ENCODE data around the gene CLTCL1.
A peak's percentile ranks its signal among the peaks of the same experiment; 100 is the strongest.

- TF ChIP-seq CTCF (conservative IDR thresholded peaks at IDR 0.05; ENCODE audit: low read depth in 2 of 2) (no peak), EZH2 (IDR thresholded peaks at IDR 0.05; ENCODE audit: low read depth, unreplicated experiment) (no peak), POLR2AphosphoS5 (IDR thresholded peaks at IDR 0.05; ENCODE audit: low read depth) (no peak), ZNF331 (CRISPR knock-in tag; IDR thresholded peaks at IDR 0.05; ENCODE audit: low read depth) (no peak)
- TF ChIP-seq, protein P1, sequence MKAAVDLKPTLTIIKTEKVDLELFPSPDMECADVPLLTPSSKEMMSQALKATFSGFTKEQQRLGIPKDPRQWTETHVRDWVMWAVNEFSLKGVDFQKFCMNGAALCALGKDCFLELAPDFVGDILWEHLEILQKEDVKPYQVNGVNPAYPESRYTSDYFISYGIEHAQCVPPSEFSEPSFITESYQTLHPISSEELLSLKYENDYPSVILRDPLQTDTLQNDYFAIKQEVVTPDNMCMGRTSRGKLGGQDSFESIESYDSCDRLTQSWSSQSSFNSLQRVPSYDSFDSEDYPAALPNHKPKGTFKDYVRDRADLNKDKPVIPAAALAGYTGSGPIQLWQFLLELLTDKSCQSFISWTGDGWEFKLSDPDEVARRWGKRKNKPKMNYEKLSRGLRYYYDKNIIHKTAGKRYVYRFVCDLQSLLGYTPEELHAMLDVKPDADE (IDR thresholded peaks at IDR 0.05), result no peak
- TF ChIP-seq, protein P2, sequence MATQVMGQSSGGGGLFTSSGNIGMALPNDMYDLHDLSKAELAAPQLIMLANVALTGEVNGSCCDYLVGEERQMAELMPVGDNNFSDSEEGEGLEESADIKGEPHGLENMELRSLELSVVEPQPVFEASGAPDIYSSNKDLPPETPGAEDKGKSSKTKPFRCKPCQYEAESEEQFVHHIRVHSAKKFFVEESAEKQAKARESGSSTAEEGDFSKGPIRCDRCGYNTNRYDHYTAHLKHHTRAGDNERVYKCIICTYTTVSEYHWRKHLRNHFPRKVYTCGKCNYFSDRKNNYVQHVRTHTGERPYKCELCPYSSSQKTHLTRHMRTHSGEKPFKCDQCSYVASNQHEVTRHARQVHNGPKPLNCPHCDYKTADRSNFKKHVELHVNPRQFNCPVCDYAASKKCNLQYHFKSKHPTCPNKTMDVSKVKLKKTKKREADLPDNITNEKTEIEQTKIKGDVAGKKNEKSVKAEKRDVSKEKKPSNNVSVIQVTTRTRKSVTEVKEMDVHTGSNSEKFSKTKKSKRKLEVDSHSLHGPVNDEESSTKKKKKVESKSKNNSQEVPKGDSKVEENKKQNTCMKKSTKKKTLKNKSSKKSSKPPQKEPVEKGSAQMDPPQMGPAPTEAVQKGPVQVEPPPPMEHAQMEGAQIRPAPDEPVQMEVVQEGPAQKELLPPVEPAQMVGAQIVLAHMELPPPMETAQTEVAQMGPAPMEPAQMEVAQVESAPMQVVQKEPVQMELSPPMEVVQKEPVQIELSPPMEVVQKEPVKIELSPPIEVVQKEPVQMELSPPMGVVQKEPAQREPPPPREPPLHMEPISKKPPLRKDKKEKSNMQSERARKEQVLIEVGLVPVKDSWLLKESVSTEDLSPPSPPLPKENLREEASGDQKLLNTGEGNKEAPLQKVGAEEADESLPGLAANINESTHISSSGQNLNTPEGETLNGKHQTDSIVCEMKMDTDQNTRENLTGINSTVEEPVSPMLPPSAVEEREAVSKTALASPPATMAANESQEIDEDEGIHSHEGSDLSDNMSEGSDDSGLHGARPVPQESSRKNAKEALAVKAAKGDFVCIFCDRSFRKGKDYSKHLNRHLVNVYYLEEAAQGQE (IDR thresholded peaks at IDR 0.05; ENCODE audit: unreplicated experiment), result peak; percentile 54
These were observed 89.4 kb downstream of the CLTCL1 start for GRCh38 chr22:19201869-19202798.

Measured in GM23338 (cell line).